Loucy (cell line): Measurements from ENCODE around the gene SHISAL2A.

Experiments used
- H2AFZ ChIP-seq: fragments of 200-600 bp; sonication (generic); 2 replicates; pipeline ENCODE4 v1.6.0; 2016; ENCODE audit warnings: antibody characterized with exemption, mild to moderate bottlenecking, low read length, moderate library complexity
- H3F3A ChIP-seq: fragments of 200-600 bp; 2 replicates; pipeline ENCODE4 v1.6.0; 2016; ENCODE audit warnings: antibody characterized with exemption, low read depth, mild to moderate bottlenecking
- H3K27me3 ChIP-seq: fragments of 200-600 bp; sonication (generic); 2 replicates; pipeline ENCODE4 v1.6.1; 2014; ENCODE audit warnings: low read length, mild to moderate bottlenecking; ENCODE audit not compliant: insufficient read depth, poor library complexity, severe bottlenecking
- H3K36me3 ChIP-seq: fragments of 200-600 bp; sonication (generic); 2 replicates; pipeline ENCODE4 v1.6.1; 2016; ENCODE audit warnings: low read length; ENCODE audit not compliant: insufficient read depth
- H3K4me1 ChIP-seq: fragments of 200-600 bp; sonication (generic); 2 replicates; pipeline ENCODE4 v1.5.1; 2014; ENCODE audit warnings: low read length, mild to moderate bottlenecking; ENCODE audit not compliant: insufficient read depth, poor library complexity, severe bottlenecking
- H3K4me2 ChIP-seq: fragments of 200-600 bp; sonication (generic); 2 replicates; pipeline ENCODE4 v1.6.0; 2014; ENCODE audit warnings: antibody characterized with exemption, low read length, low read depth, mild to moderate bottlenecking; ENCODE audit not compliant: poor library complexity, severe bottlenecking
- H3K4me3 ChIP-seq: fragments of 200-600 bp; sonication (generic); 2 replicates; pipeline ENCODE4 v1.5.1; 2014; ENCODE audit warnings: low read length, mild to moderate bottlenecking, mixed read lengths; ENCODE audit not compliant: poor library complexity, severe bottlenecking
- H3K79me2 ChIP-seq: fragments of 200-600 bp; sonication (generic); 2 replicates; pipeline ENCODE4 v1.6.1; 2014; ENCODE audit warnings: low read length; ENCODE audit not compliant: insufficient read depth
- H3K9ac ChIP-seq: fragments of 200-600 bp; sonication (generic); 2 replicates; pipeline ENCODE4 v1.6.0; 2014; ENCODE audit warnings: mild to moderate bottlenecking, low read depth, low read length, moderate library complexity; ENCODE audit not compliant: poor library complexity, severe bottlenecking
- H3K9me2 ChIP-seq: fragments of 200-600 bp; sonication (generic); replicated peaks from 2 replicates; pipeline ENCODE4 v1.6.1; 2016; ENCODE audit warnings: low read depth, low read length, mixed read lengths
- H3K9me3 ChIP-seq: fragments of 200-600 bp; sonication (generic); 2 replicates; pipeline ENCODE4 v1.6.1; 2014; ENCODE audit warnings: mild to moderate bottlenecking, antibody characterized with exemption, low read length, low read depth; ENCODE audit not compliant: insufficient read depth
- H4K20me1 ChIP-seq: fragments of 200-600 bp; sonication (generic); 2 replicates; pipeline ENCODE4 v1.6.0; 2014; ENCODE audit warnings: antibody characterized with exemption, low read length, mild to moderate bottlenecking; ENCODE audit not compliant: insufficient read depth, poor library complexity, severe bottlenecking
- EZH2phosphoT487 ChIP-seq: fragments of 200-600 bp; IDR thresholded peaks from 2 replicates; pipeline ENCODE4 v1.6.1; 2018; ENCODE audit warnings: antibody characterized with exemption, mild to moderate bottlenecking, moderate library complexity, borderline replicate concordance
- TF ChIP-seq, protein P1 (sequence below): fragments of 200-600 bp; sonication (generic); conservative IDR thresholded peaks from 2 replicates; pipeline ENCODE4 v1.5.1; 2014; ENCODE audit warnings: mild to moderate bottlenecking, antibody characterized with exemption, low read length

SHISAL2A gene

DNA sequence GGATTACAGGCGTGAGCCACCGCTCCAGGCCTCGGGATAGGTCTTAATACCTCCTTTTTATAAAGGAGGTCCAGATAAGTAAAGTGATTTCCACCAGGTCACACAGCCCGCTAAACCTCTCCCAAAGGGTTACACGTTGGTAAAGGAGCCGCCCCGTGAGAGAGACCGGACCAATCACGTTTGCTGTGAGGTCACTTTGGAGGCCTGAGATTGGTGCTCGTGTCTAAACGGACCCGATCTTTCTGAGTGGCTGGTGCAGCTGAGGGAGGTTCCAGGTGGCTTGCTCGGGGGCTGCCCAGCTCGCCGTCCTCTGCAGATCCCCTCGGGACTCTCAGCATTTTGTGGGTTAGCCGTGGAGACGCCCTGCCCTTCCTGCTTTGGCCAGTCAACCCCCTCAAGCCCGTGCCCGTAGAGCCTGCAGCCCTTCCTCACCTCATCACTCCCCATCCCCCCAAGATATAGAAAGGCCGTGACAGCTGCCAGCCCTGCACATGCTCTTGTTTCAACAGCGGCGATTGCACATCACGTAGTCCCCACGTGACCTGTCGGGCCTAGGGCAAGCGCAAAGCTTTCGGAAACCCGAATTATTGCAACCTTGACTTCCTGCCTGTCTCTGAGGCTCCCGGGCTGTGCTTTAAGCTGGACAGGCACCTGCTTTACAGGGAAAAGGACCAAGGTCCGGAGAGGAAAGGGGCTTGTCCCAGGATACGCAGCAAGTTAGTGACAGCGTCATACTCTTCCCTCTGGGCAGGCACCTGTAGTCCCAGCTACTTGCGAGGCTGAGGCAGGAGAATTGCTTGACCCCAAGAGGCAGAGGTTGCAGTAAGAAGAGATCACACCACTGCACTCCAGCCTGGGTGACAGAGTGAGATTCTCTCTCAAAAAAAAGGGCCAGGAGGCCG is 70.2 kb downstream of the SHISAL2A start:
- Histone ChIP-seq H3K4me1 (peaks cover 21% of the 10 kb centered on the region), H3K9me3 (no peaks in the 10 kb centered on the region), H4K20me1 (no peaks in the 10 kb centered on the region), H2AFZ (peak overlapping the region; percentile 89), H3K4me2 (peak overlapping the region; percentile 78), H3K9me2 (no peaks in the 10 kb centered on the region), H3K79me2 (peaks cover 4% of the 10 kb centered on the region), H3K4me3 (peak overlapping the region; percentile 73), H3F3A (no peaks in the 10 kb centered on the region), H3K36me3 (no peaks in the 10 kb centered on the region), H3K9ac (peak overlapping the region; percentile 65), H3K27me3 (no peaks in the 10 kb centered on the region)
- TF ChIP-seq, protein P1, sequence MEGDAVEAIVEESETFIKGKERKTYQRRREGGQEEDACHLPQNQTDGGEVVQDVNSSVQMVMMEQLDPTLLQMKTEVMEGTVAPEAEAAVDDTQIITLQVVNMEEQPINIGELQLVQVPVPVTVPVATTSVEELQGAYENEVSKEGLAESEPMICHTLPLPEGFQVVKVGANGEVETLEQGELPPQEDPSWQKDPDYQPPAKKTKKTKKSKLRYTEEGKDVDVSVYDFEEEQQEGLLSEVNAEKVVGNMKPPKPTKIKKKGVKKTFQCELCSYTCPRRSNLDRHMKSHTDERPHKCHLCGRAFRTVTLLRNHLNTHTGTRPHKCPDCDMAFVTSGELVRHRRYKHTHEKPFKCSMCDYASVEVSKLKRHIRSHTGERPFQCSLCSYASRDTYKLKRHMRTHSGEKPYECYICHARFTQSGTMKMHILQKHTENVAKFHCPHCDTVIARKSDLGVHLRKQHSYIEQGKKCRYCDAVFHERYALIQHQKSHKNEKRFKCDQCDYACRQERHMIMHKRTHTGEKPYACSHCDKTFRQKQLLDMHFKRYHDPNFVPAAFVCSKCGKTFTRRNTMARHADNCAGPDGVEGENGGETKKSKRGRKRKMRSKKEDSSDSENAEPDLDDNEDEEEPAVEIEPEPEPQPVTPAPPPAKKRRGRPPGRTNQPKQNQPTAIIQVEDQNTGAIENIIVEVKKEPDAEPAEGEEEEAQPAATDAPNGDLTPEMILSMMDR, result no peak
- TF ChIP-seq EZH2phosphoT487, result no peak

- H2AFZ ChIP-seq, result no peak overlapping the region
- H3K4me2 ChIP-seq, result peak overlapping the region; percentile 7
- no peaks in the 10 kb centered on the region for H3K9me2 ChIP-seq
- no peaks in the 10 kb centered on the region for H3F3A ChIP-seq
- no peaks in the 10 kb centered on the region for H3K36me3 ChIP-seq
- no peaks in the 10 kb centered on the region for H3K9me3 ChIP-seq
- no peaks in the 10 kb centered on the region for H3K27me3 ChIP-seq
- H3K79me2 ChIP-seq, result no peaks in the 10 kb centered on the region
- TF ChIP-seq EZH2phosphoT487, result no peak
- TF ChIP-seq, protein P1, result no peak
- H3K9ac ChIP-seq, result no peak overlapping the region
- no peak overlapping the region for H3K4me3 ChIP-seq
- H3K4me1 ChIP-seq, result peaks cover 16% of the 10 kb centered on the region
- no peaks in the 10 kb centered on the region for H4K20me1 ChIP-seq
These were observed 73.2 kb downstream of the SHISAL2A start for GRCh38 chr1:52706136-52706670.
